K562 (cell line): ENCODE measurements around the gene NAXD. TPM values are rescaled to one million over a fixed set of nuclear protein-coding genes. Genes with fewer than 3 reads are reported as not detected.

Experiments used
- ARID2 ChIP-seq: fragments of 450-650 bp; IDR thresholded peaks from 2 replicates; pipeline ENCODE4 v1.6.1; 2017; ENCODE audit warnings: antibody characterized with exemption, mild to moderate bottlenecking
- BCL6 ChIP-seq: fragments of 250-450 bp; sonication (Bioruptor Pico); IDR thresholded peaks from 2 replicates; pipeline ENCODE4 v1.4.0; 2020
- BHLHE40 ChIP-seq: IDR thresholded peaks from 2 replicates; pipeline ENCODE4 v1.6.1; 2011; ENCODE audit warnings: low read length, improper control_type of control experiment
- BRD4 ChIP-seq: fragments of 200-600 bp; sonication (generic); IDR thresholded peaks from 2 replicates; pipeline ENCODE4 v1.6.1; 2017; ENCODE audit warnings: inconsistent platforms
- FOS ChIP-seq: IDR thresholded peaks from 3 replicates; pipeline ENCODE4 v1.6.1; 2011; ENCODE audit not compliant: insufficient read length; ENCODE audit errors: extremely low read depth
- FOXM1 ChIP-seq, 2 experiments: fragments of 450-650 bp in 1 of 2; sonication (generic) in 1 of 2; formaldehyde crosslinking in 1 of 2; IDR thresholded peaks; 2 replicates each; pipeline versions ENCODE4 v1.6.1 to v1.9.0; 2017 to 2022; ENCODE audit warnings: low read depth in 2 of 2, mild to moderate bottlenecking in 2 of 2, missing genetic modification reagents in 1 of 2, moderate library complexity in 1 of 2
- GTF2A2 ChIP-seq: IDR thresholded peaks from 2 replicates; pipeline ENCODE4 v1.6.1; 2016; ENCODE audit warnings: mild to moderate bottlenecking, missing genetic modification characterization, missing compliant biosample characterization
- HDAC6 ChIP-seq: IDR thresholded peaks from 2 replicates; pipeline ENCODE4 v1.6.1; 2012; ENCODE audit warnings: low read depth, mild to moderate bottlenecking, control low read depth, inconsistent platforms, low read length, moderate library complexity
- HOXB6 ChIP-seq: fragments of 250-450 bp; sonication (Bioruptor Pico); IDR thresholded peaks from 2 replicates; pipeline ENCODE4 v1.5.1; 2022; ENCODE audit warnings: mild to moderate bottlenecking, borderline replicate concordance
- MITF ChIP-seq: IDR thresholded peaks from 2 replicates; pipeline ENCODE4 v1.6.1; 2014; ENCODE audit warnings: antibody characterized with exemption
- MNT ChIP-seq, 2 experiments: fragments of 450-650 bp; conservative IDR thresholded peaks; 2 replicates each; pipeline ENCODE4 v1.6.1; 2017; ENCODE audit warnings: mild to moderate bottlenecking in 2 of 2, moderate library complexity in 2 of 2
- NR1H2 ChIP-seq: sonication (generic); formaldehyde crosslinking; IDR thresholded peaks from 2 replicates; pipeline ENCODE4 v1.4.0; 2020; ENCODE audit warnings: mild to moderate bottlenecking, missing genetic modification reagents
- RNF2 ChIP-seq: sonication (generic); IDR thresholded peaks from 2 replicates; pipeline ENCODE4 v1.6.1; 2016
- SMAD3 ChIP-seq: fragments of 450-650 bp; formaldehyde crosslinking; conservative IDR thresholded peaks from 2 replicates; pipeline ENCODE4 v1.4.0; 2020; ENCODE audit warnings: mild to moderate bottlenecking
- ZNF609 ChIP-seq: sonication (generic); formaldehyde crosslinking; IDR thresholded peaks from 2 replicates; pipeline ENCODE4 v1.8.1; 2023; ENCODE audit warnings: missing genetic modification reagents, mild to moderate bottlenecking, borderline replicate concordance
- ZNF717 ChIP-seq: fragments of 250-450 bp; sonication (Bioruptor Pico); IDR thresholded peaks from 2 replicates; pipeline ENCODE4 v1.5.0; 2021
- ZNF76 ChIP-seq: fragments of 250-450 bp; sonication (Bioruptor Pico); IDR thresholded peaks from 2 replicates; pipeline ENCODE4 v1.4.0; 2020; ENCODE audit warnings: mild to moderate bottlenecking, moderate library complexity, borderline replicate concordance
- polyA plus RNA-seq, 8 experiments: library from polyadenylated mRNA; depleted of rRNA in 4 of 8; stranded (reverse) in 5 of 8; unstranded in 3 of 8; fragments of >200 nt; fragmentation: Nextera tagmentation in 2 of 8; fragmentation: Illumina TruSeq in 1 of 8; extraction: Ambion mirVana in 2 of 8; extraction: Trizol in 1 of 8; gene quantifications; 2 replicates each; pipeline versions ENCODE4 v1.2.1 to v1.2.3, GENCODE V29; 2011 to 2014; ENCODE audit warnings: inconsistent platforms in 1 of 8, missing spikeins in 1 of 8
- total RNA-seq, 7 experiments: library from RNA; depleted of rRNA in 6 of 7; stranded (reverse); fragments of >200 nt in 6 of 7; fragmentation: Illumina TruSeq in 2 of 7; extraction: Trizol in 2 of 7; gene quantifications; 2 replicates each; pipeline versions ENCODE4 v1.2.1 to v1.2.3, GENCODE V29; 2011 to 2021; ENCODE audit warnings: low replicate concordance in 1 of 7
- TF ChIP-seq, protein P1 (sequence below): sonication (generic); formaldehyde crosslinking; IDR thresholded peaks from 2 replicates; pipeline ENCODE4 v1.8.1; 2023; ENCODE audit warnings: mild to moderate bottlenecking, missing genetic modification reagents

NAXD gene
- total and polyA plus RNA-seq, 9 of the 15 experiments (the other 6 are each of a cell fraction or from before 2014, with no cell fraction given): 0.59 to 20.6 (median 13.0) TPM

GRCh38 chr13:110617321-110618072 lies 2.2 kb downstream of the NAXD start (continued):
- no peak for TF ChIP-seq ZNF609 (CRISPR knock-in tag)
- no peak for TF ChIP-seq NR1H2
- TF ChIP-seq MITF: no peak
- TF ChIP-seq BRD4: no peak
- no peak for TF ChIP-seq FOXM1 (IDR thresholded peaks at IDR 0.05; ENCODE audit: low read depth)
- no peak for TF ChIP-seq FOXM1 (CRISPR knock-in tag; IDR thresholded peaks at IDR 0.05; ENCODE audit: low read depth)
- no peak for TF ChIP-seq BHLHE40
- TF ChIP-seq ZNF76: no peak
- TF ChIP-seq BCL6 (CRISPR knock-in tag): no peak
- no peak for TF ChIP-seq HOXB6 (CRISPR knock-in tag)
- TF ChIP-seq GTF2A2 (tag): no peak
- no peak for TF ChIP-seq FOS
- TF ChIP-seq SMAD3 (CRISPR knock-in tag): no peak
- no peak for TF ChIP-seq HDAC6
- TF ChIP-seq RNF2: no peak
- no peak for TF ChIP-seq MNT (conservative IDR thresholded peaks at IDR 0.05)
- TF ChIP-seq ARID2: no peak
- TF ChIP-seq, protein P1, sequence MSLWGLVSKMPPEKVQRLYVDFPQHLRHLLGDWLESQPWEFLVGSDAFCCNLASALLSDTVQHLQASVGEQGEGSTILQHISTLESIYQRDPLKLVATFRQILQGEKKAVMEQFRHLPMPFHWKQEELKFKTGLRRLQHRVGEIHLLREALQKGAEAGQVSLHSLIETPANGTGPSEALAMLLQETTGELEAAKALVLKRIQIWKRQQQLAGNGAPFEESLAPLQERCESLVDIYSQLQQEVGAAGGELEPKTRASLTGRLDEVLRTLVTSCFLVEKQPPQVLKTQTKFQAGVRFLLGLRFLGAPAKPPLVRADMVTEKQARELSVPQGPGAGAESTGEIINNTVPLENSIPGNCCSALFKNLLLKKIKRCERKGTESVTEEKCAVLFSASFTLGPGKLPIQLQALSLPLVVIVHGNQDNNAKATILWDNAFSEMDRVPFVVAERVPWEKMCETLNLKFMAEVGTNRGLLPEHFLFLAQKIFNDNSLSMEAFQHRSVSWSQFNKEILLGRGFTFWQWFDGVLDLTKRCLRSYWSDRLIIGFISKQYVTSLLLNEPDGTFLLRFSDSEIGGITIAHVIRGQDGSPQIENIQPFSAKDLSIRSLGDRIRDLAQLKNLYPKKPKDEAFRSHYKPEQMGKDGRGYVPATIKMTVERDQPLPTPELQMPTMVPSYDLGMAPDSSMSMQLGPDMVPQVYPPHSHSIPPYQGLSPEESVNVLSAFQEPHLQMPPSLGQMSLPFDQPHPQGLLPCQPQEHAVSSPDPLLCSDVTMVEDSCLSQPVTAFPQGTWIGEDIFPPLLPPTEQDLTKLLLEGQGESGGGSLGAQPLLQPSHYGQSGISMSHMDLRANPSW (CRISPR knock-in tag): no peak
- TF ChIP-seq ZNF717 (CRISPR knock-in tag): no peak
